ENCODE results near the gene FAM168A. TPM values are rescaled to one million over a fixed set of nuclear protein-coding genes. Genes with fewer than 3 reads are reported as not detected.

Gene FAM168A
- total RNA-seq, 3 donors from 2014 or later (not counting 1 experiment from before 2014, with no cell fraction given): 27.4 to 39.8 (median 30.4) TPM

GRCh38 chr11:73521621-73522020 lies 76.3 kb downstream of the FAM168A start:
- H3K4me3 Mint-ChIP-seq: no peak overlapping the region
- peaks cover 29 to 42% of the 10 kb centered on the region in 2 donors for H3K4me1 Mint-ChIP-seq
- Histone ChIP-seq H3K27me3 (ENCODE audit: control insufficient read depth, insufficient read depth, low read length) (no peaks in the 10 kb centered on the region), H3K9me3 (ENCODE audit: control insufficient read depth, insufficient read depth, low read length) (no peaks in the 10 kb centered on the region), H3K27ac (ENCODE audit: low read length) (no peak overlapping the region), H3K4me1 (ENCODE audit: control insufficient read depth, insufficient read depth, low read length) (no peaks in the 10 kb centered on the region), H3K4me3 (ENCODE audit: low read length) (no peak overlapping the region), H3K36me3 (ENCODE audit: control insufficient read depth, insufficient read depth, low read length) (no peaks in the 10 kb centered on the region)
- ATAC-seq (no peak), DNase-seq (no peak)
- H3K36me3 Mint-ChIP-seq: no peaks in the 10 kb centered on the region
- no peaks in the 10 kb centered on the region for H3K27me3 Mint-ChIP-seq (ENCODE audit: low read depth in 2 of 2)
- intact Hi-C loops (cut with micrococcal nuclease): no loop called here
- no peaks in the 10 kb centered on the region for H3K9me3 Mint-ChIP-seq
- no peak for TF ChIP-seq CTCF (IDR thresholded peaks at IDR 0.05)
- peak overlapping the region; percentile 10 to 17 for H3K27ac Mint-ChIP-seq
- 8% methylated on average over 1 of the region's 1 CpG for whole genome bisulfite sequencing (ENCODE audit: insufficient coverage)

GRCh38 chr11:73520353-73521061 lies 77.4 kb downstream of the FAM168A start:
- 23% methylated on average over 1 of the region's 2 CpGs for WGBS (ENCODE audit: insufficient coverage)
- ATAC-seq (no peak), DNase-seq (peak in 1 of 2 donors; percentile 19)
- Mint-ChIP-seq H3K4me3 (no peak overlapping the region), H3K9me3 (no peaks in the 10 kb centered on the region), H3K36me3 (no peaks in the 10 kb centered on the region), H3K4me1 (peaks cover 24 to 38% of the 10 kb centered on the region in 2 donors), H3K27me3 (ENCODE audit: low read depth in 2 of 2) (no peaks in the 10 kb centered on the region), H3K27ac (no peak overlapping the region)
- TF ChIP-seq CTCF (IDR thresholded peaks at IDR 0.05): no peak
- no peak overlapping the region for H3K4me3 ChIP-seq (ENCODE audit: low read length)
- no peaks in the 10 kb centered on the region for H3K9me3 ChIP-seq (ENCODE audit: control insufficient read depth, insufficient read depth, low read length)
- no peaks in the 10 kb centered on the region for H3K4me1 ChIP-seq (ENCODE audit: control insufficient read depth, insufficient read depth, low read length)
- H3K27ac ChIP-seq (ENCODE audit: low read length): no peak overlapping the region
- H3K36me3 ChIP-seq (ENCODE audit: control insufficient read depth, insufficient read depth, low read length): no peaks in the 10 kb centered on the region
- no peaks in the 10 kb centered on the region for H3K27me3 ChIP-seq (ENCODE audit: control insufficient read depth, insufficient read depth, low read length)
- intact Hi-C loops (cut with micrococcal nuclease): no loop called here

- no peaks in the 10 kb centered on the region for H3K4me1 ChIP-seq (ENCODE audit: control insufficient read depth, insufficient read depth, low read length)
- TF ChIP-seq CTCF (IDR thresholded peaks at IDR 0.05): no peak
- no peaks in the 10 kb centered on the region for H3K36me3 Mint-ChIP-seq
- H3K27me3 Mint-ChIP-seq (ENCODE audit: low read depth in 2 of 2): no peaks in the 10 kb centered on the region
- no peaks in the 10 kb centered on the region for H3K9me3 Mint-ChIP-seq
- no peaks in the 10 kb centered on the region for H3K27me3 ChIP-seq (ENCODE audit: control insufficient read depth, insufficient read depth, low read length)
- intact Hi-C loops (cut with micrococcal nuclease): no loop called here
- no peak for ATAC-seq
- H3K4me3 Mint-ChIP-seq: no peak overlapping the region
- peaks cover 29 to 42% of the 10 kb centered on the region in 2 donors for H3K4me1 Mint-ChIP-seq
- no peaks in the 10 kb centered on the region for H3K36me3 ChIP-seq (ENCODE audit: control insufficient read depth, insufficient read depth, low read length)
- no peak overlapping the region for H3K4me3 ChIP-seq (ENCODE audit: low read length)
- no peak overlapping the region for H3K27ac Mint-ChIP-seq
- H3K27ac ChIP-seq (ENCODE audit: low read length): no peak overlapping the region
- no peaks in the 10 kb centered on the region for H3K9me3 ChIP-seq (ENCODE audit: control insufficient read depth, insufficient read depth, low read length)
- DNase-seq: no peak
Observed at GRCh38 chr11:73519266-73519665, 78.6 kb downstream of the FAM168A start.

GRCh38 chr11:73518195-73518594 lies 79.7 kb downstream of the FAM168A start:
- Histone ChIP-seq H3K27me3 (ENCODE audit: control insufficient read depth, insufficient read depth, low read length) (no peaks in the 10 kb centered on the region), H3K9me3 (ENCODE audit: control insufficient read depth, insufficient read depth, low read length) (no peaks in the 10 kb centered on the region), H3K4me3 (ENCODE audit: low read length) (no peak overlapping the region), H3K27ac (ENCODE audit: low read length) (no peak overlapping the region), H3K4me1 (ENCODE audit: control insufficient read depth, insufficient read depth, low read length) (no peaks in the 10 kb centered on the region), H3K36me3 (ENCODE audit: control insufficient read depth, insufficient read depth, low read length) (no peaks in the 10 kb centered on the region)
- intact Hi-C loops (cut with micrococcal nuclease): no loop called here
- ATAC-seq (no peak), DNase-seq (no peak)
- no peak overlapping the region for H3K27ac Mint-ChIP-seq
- H3K27me3 Mint-ChIP-seq (ENCODE audit: low read depth in 2 of 2): no peaks in the 10 kb centered on the region
- no peak overlapping the region for H3K4me3 Mint-ChIP-seq
- TF ChIP-seq CTCF (IDR thresholded peaks at IDR 0.05): no peak
- H3K9me3 Mint-ChIP-seq: no peaks in the 10 kb centered on the region
- WGBS (ENCODE audit: insufficient coverage): 95% methylated on average over 1 of the region's 1 CpG
- peaks cover 29 to 42% of the 10 kb centered on the region in 2 donors for H3K4me1 Mint-ChIP-seq
- H3K36me3 Mint-ChIP-seq: no peaks in the 10 kb centered on the region

Measured in natural killer cell (primary cell).